ENCODE measurements around the gene MCF2L.

The MCF2L gene

GRCh38 chr13:112947796-112948195, 21.2 kb upstream of the MCF2L start:
- no peak overlapping the region for H3K4me3 ChIP-seq (ENCODE audit: low read depth, low read length)

GRCh38 chr13:112951674-112952371, 17.2 kb upstream of the MCF2L start:
- no peak overlapping the region for H3K4me3 ChIP-seq (ENCODE audit: low read depth, low read length)

GRCh38 chr13:112952759-112953551, 16.1 kb upstream of the MCF2L start:
- no peak overlapping the region for H3K4me3 ChIP-seq (ENCODE audit: low read depth, low read length)

GRCh38 chr13:112953591-112954487, 15.2 kb upstream of the MCF2L start:
- H3K4me3 ChIP-seq (ENCODE audit: low read depth, low read length): no peak overlapping the region

- H3K4me3 ChIP-seq (ENCODE audit: low read depth, low read length): no peak overlapping the region
Measured at GRCh38 chr13:112954488-112955270, 14.3 kb upstream of the MCF2L start.

GRCh38 chr13:112955271-112955937, 13.6 kb upstream of the MCF2L start:
- H3K4me3 ChIP-seq (ENCODE audit: low read depth, low read length): no peak overlapping the region

GRCh38 chr13:112955956-112956355, 13.1 kb upstream of the MCF2L start:
- H3K4me3 ChIP-seq (ENCODE audit: low read depth, low read length): no peak overlapping the region

GRCh38 chr13:112956571-112957294, 12.3 kb upstream of the MCF2L start:
- H3K4me3 ChIP-seq (ENCODE audit: low read depth, low read length): no peak overlapping the region

GRCh38 chr13:112957295-112957677, 11.7 kb upstream of the MCF2L start:
- H3K4me3 ChIP-seq (ENCODE audit: low read depth, low read length): no peak overlapping the region

- H3K4me3 ChIP-seq (ENCODE audit: low read depth, low read length): no peak overlapping the region
Measured at GRCh38 chr13:112958127-112958989, 10.7 kb upstream of the MCF2L start.

- H3K4me3 ChIP-seq (ENCODE audit: low read depth, low read length): no peak overlapping the region
Measured at GRCh38 chr13:112959206-112959605, 9.8 kb upstream of the MCF2L start.

GRCh38 chr13:112959701-112960542, 9.1 kb upstream of the MCF2L start:
- H3K4me3 ChIP-seq (ENCODE audit: low read depth, low read length): no peak overlapping the region

GRCh38 chr13:112960706-112961105, 8.3 kb upstream of the MCF2L start:
- H3K4me3 ChIP-seq (ENCODE audit: low read depth, low read length): no peak overlapping the region

GRCh38 chr13:112961457-112962369, 7.3 kb upstream of the MCF2L start:
- no peak overlapping the region for H3K4me3 ChIP-seq (ENCODE audit: low read depth, low read length)

GRCh38 chr13:112962396-112962795, 6.6 kb upstream of the MCF2L start:
- no peak overlapping the region for H3K4me3 ChIP-seq (ENCODE audit: low read depth, low read length)

- H3K4me3 ChIP-seq (ENCODE audit: low read depth, low read length): no peak overlapping the region
Measured at GRCh38 chr13:112962911-112963625, 5.9 kb upstream of the MCF2L start.
